Measurements from ENCODE around the gene GAS7. TPM values are rescaled to one million over a fixed set of nuclear protein-coding genes. Genes with fewer than 3 reads are reported as not detected.
A peak's percentile ranks its signal among the peaks of the same experiment; 100 is the strongest.

The GAS7 gene
- total and polyA plus RNA-seq, 8 donors: 4.1 to 185 (median 30.5) TPM

DNA sequence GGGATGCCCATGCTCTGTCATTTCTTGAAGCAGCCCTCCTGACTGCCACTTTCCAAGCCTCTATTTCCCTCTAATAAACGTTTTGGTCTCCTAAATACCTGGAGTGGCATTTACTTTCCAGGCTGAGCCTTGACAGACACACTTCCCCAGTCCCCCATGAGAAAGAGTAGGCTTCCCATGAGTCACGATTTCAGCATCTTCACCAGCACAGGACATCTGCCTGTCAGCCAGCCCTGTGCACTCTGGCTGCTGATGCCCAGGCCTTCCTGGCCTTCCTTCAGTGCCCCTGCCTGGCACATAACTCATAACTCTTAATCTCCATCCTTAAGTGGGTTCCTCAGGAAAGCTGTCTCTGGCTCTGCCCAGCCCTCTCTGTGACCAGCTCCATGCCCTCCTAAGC lies 30.8 kb upstream of the GAS7 start:
- peaks cover 0 to 15% (median 6%) of the 10 kb centered on the region in 4 donors for H3K9me3 ChIP-seq
- WGBS, 5 donors: 47 to 60% (median 59%) methylated on average over 2 of the region's 2 CpGs
- DNase-seq: no peak
- TF ChIP-seq POLR2A (IDR thresholded peaks at IDR 0.05) (no peak), POLR2AphosphoS5 (IDR thresholded peaks at IDR 0.05) (no peak), EP300 (IDR thresholded peaks at IDR 0.05) (no peak)
- TF ChIP-seq, protein P1, sequence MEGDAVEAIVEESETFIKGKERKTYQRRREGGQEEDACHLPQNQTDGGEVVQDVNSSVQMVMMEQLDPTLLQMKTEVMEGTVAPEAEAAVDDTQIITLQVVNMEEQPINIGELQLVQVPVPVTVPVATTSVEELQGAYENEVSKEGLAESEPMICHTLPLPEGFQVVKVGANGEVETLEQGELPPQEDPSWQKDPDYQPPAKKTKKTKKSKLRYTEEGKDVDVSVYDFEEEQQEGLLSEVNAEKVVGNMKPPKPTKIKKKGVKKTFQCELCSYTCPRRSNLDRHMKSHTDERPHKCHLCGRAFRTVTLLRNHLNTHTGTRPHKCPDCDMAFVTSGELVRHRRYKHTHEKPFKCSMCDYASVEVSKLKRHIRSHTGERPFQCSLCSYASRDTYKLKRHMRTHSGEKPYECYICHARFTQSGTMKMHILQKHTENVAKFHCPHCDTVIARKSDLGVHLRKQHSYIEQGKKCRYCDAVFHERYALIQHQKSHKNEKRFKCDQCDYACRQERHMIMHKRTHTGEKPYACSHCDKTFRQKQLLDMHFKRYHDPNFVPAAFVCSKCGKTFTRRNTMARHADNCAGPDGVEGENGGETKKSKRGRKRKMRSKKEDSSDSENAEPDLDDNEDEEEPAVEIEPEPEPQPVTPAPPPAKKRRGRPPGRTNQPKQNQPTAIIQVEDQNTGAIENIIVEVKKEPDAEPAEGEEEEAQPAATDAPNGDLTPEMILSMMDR (IDR thresholded peaks at IDR 0.05): no peak
- H3K36me3 ChIP-seq: no peaks in the 10 kb centered on the region
- no peaks in the 10 kb centered on the region for H3K4me1 ChIP-seq
- H3K4me3 ChIP-seq: no peak overlapping the region
- H3K27me3 ChIP-seq: no peaks in the 10 kb centered on the region
- intact Hi-C loops (cut with DNase I; ENCODE audit: low total_unique reads): no loop called here
- no peak overlapping the region for H3K27ac ChIP-seq

DNA sequence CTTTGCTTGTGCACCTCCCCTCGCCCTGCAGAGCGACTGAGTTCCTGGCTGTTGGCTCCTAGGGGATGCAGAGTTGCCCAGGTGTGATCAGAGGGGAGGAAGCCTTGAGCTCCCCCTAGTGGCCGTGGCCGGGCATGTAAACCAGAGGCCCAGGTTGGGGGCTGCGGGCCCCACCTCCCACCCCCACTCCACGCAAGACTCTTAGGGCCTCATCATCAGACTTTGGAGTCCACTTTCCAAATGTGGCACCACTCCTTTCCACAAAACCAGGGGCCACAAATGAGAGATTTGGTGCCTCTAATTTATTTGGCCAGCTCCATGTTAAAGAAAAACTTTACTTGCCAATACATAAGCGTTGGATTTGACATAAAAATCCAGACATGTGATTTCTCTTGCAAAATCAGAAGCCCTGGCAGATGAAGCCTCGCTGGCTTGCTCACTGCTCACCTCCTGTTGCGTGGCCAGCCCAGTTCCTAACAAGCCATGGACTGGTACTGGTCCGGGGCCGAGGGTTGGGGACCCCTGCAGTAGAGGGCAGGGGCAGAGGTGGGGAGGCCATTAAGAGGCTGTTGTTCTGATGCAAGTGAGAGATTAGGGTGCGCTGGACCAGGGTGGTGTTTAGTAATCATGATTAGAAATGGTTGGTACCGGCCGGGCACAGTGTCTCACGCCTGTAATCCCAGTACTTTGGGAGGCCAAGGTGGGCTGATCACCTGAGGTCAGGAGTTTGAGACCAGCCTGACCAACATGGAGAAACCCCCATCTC lies 28.7 kb upstream of the GAS7 start:
- Histone ChIP-seq H3K27me3 (no peaks in the 10 kb centered on the region), H3K4me1 (no peaks in the 10 kb centered on the region), H3K36me3 (no peaks in the 10 kb centered on the region), H3K4me3 (no peak overlapping the region), H3K9me3 (peaks cover 0 to 15% (median 6%) of the 10 kb centered on the region in 4 donors), H3K27ac (no peak overlapping the region)
- DNase-seq: peak; percentile 28 to 55
- TF ChIP-seq POLR2AphosphoS5 (IDR thresholded peaks at IDR 0.05) (no peak), POLR2A (IDR thresholded peaks at IDR 0.05) (no peak), EP300 (IDR thresholded peaks at IDR 0.05) (no peak)
- TF ChIP-seq, protein P1 (IDR thresholded peaks at IDR 0.05): peak in 5 of 7 experiments; percentile 5 to 65 (median 50)
- WGBS, 5 donors: 54 to 64% (median 57%) methylated on average over 8 to 15 of the region's 15 CpGs
- intact Hi-C loops (cut with DNase I; ENCODE audit: low total_unique reads): no loop called here

DNA sequence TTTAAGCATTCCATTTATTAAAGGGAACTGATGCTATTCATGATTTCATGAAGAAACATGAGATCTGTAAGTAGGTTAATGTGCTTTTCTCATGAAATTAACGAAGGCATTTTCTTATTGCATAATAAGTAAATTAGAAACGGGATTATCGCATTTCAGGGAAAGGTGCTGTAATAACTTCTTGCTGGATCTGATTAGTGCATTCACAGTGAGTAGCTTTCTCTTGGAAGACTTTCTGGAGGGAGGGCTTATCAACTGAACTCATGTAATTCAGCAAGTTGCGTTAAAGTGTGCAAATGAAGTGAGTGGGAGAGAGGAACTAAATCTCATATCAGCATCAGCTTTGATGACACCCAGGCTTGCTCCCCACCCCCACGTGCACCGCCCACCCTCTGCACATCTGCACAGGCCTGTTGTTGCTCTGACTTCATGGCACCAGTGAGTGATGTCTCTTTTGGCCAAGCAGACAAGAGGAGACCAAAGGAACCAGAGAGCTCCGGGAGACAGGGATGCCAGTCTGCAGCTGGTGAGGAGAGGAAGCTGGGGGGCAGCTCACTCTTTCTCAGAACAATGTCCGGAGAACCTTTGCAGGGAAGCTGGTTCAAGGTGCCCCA lies 26.3 kb upstream of the GAS7 start:
- TF ChIP-seq EP300 (IDR thresholded peaks at IDR 0.05) (no peak), POLR2AphosphoS5 (IDR thresholded peaks at IDR 0.05) (no peak), POLR2A (IDR thresholded peaks at IDR 0.05) (no peak)
- TF ChIP-seq, protein P1 (IDR thresholded peaks at IDR 0.05): no peak
- intact Hi-C loops (cut with DNase I; ENCODE audit: low total_unique reads): no loop called here
- 63 to 76% (median 71%) methylated on average over 8 of the region's 8 CpGs for WGBS, 5 donors

DNA sequence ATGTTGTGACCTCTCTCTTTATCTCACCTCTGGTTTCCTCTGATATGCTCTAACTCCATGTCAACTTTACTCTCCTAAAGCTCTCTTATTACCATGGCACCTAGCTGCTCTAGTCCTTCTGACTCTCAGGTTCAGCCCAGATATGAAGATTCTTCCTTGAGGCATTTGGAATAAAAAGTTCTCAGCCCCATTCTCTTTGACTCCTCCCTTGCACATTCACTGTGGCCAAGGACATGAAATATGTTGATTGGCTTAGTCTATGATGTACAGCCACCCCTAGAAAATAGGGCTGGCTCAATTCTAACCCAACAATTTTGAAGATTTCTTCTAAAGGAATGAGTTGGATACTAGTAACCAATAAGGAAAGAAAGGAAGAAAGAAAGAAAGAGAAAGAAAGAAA lies 20.8 kb upstream of the GAS7 start:
- H3K36me3 ChIP-seq: no peaks in the 10 kb centered on the region
- H3K4me1 ChIP-seq: no peaks in the 10 kb centered on the region
- no peak for DNase-seq
- intact Hi-C loops (cut with DNase I; ENCODE audit: low total_unique reads): no loop called here
- no peaks in the 10 kb centered on the region for H3K27me3 ChIP-seq
- no peak overlapping the region for H3K27ac ChIP-seq
- TF ChIP-seq, protein P1 (IDR thresholded peaks at IDR 0.05): no peak
- TF ChIP-seq POLR2AphosphoS5 (IDR thresholded peaks at IDR 0.05) (no peak), EP300 (IDR thresholded peaks at IDR 0.05) (no peak), POLR2A (IDR thresholded peaks at IDR 0.05) (no peak)
- no peak overlapping the region for H3K4me3 ChIP-seq
- H3K9me3 ChIP-seq: peaks cover 0 to 21% (median 9%) of the 10 kb centered on the region in 4 donors

More for the DNA sequence above, 26.3 kb upstream of the GAS7 start:
- Histone ChIP-seq H3K4me1 (no peaks in the 10 kb centered on the region), H3K27me3 (no peaks in the 10 kb centered on the region), H3K27ac (no peak overlapping the region), H3K4me3 (no peak overlapping the region), H3K9me3 (peaks cover 0 to 6% (median 2%) of the 10 kb centered on the region in 4 donors), H3K36me3 (no peaks in the 10 kb centered on the region)
- DNase-seq: no peak

All from stomach (tissue), 9 donors.